HepG2 (cell line): ENCODE measurements around the gene ALK.

Experiments used
- CBX1 ChIP-seq: IDR thresholded peaks from one replicate; pipeline ENCODE4 v1.6.1; 2016; ENCODE audit warnings: antibody characterized with exemption, low read depth
- CREB1 ChIP-seq, 2 experiments: fragments of 450-650 bp in 1 of 2; IDR thresholded peaks; 2 replicates each; pipeline ENCODE4 v1.6.1; 2016 to 2017; ENCODE audit warnings: control low read depth in 1 of 2, mild to moderate bottlenecking in 1 of 2, missing compliant biosample characterization in 1 of 2, missing genetic modification characterization in 1 of 2
- NFIC ChIP-seq: IDR thresholded peaks from 2 replicates; pipeline ENCODE4 v1.6.1; 2012; ENCODE audit warnings: mild to moderate bottlenecking, low read length, inconsistent platforms
- PHF8 ChIP-seq: sonication (generic); formaldehyde crosslinking; IDR thresholded peaks from 2 replicates; pipeline ENCODE4 v1.5.0; 2020; ENCODE audit warnings: missing genetic modification reagents
- RELA ChIP-seq: sonication (generic); formaldehyde crosslinking; IDR thresholded peaks from 2 replicates; pipeline ENCODE4 v1.4.0; 2020; ENCODE audit warnings: missing genetic modification reagents
- TP53 ChIP-seq: sonication (generic); formaldehyde crosslinking; conservative IDR thresholded peaks from 2 replicates; pipeline ENCODE4 v1.4.0; 2020; ENCODE audit warnings: missing genetic modification reagents
- TF ChIP-seq, protein P1 (sequence below): sonication (generic); formaldehyde crosslinking; IDR thresholded peaks from 2 replicates; pipeline ENCODE4 v1.5.0; 2020; ENCODE audit warnings: mild to moderate bottlenecking, missing genetic modification reagents, moderate library complexity
- TF ChIP-seq, protein P2 (sequence below): IDR thresholded peaks from 2 replicates; pipeline ENCODE4 v1.6.1; 2012; ENCODE audit warnings: inconsistent platforms
- TF ChIP-seq, protein P3 (sequence below): sonication (generic); formaldehyde crosslinking; IDR thresholded peaks from 2 replicates; pipeline ENCODE4 v1.5.0; 2020; ENCODE audit warnings: mild to moderate bottlenecking, missing genetic modification reagents
- TF ChIP-seq, protein P4 (sequence below): sonication (generic); formaldehyde crosslinking; IDR thresholded peaks from 2 replicates; pipeline ENCODE4 v1.8.0; 2022; ENCODE audit warnings: mild to moderate bottlenecking, missing genetic modification reagents; ENCODE audit not compliant: insufficient replicate concordance
- TF ChIP-seq, protein P5 (sequence below): sonication (generic); formaldehyde crosslinking; IDR thresholded peaks from 2 replicates; pipeline ENCODE4 v1.4.0; 2020; ENCODE audit warnings: missing genetic modification reagents

DNA sequence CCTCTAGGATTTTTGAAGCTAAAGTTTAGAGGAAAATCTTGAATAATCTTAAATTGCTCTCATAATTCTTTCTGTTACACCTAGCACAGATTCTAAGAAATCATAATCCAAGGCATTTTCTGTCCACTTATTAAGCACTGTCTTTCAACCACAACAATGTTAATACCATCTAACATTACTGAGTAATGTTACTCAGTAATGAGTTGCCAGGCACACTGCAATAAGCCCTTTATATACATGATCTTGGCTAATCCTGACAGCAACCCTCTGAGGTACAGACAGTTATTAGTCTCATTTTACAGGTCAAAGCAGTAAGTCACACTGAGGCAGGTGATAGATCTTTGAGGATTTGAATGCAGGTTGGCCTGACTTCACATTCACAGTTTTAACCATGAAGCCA is 291.9 kb downstream of the ALK start:
- TF ChIP-seq, protein P1, sequence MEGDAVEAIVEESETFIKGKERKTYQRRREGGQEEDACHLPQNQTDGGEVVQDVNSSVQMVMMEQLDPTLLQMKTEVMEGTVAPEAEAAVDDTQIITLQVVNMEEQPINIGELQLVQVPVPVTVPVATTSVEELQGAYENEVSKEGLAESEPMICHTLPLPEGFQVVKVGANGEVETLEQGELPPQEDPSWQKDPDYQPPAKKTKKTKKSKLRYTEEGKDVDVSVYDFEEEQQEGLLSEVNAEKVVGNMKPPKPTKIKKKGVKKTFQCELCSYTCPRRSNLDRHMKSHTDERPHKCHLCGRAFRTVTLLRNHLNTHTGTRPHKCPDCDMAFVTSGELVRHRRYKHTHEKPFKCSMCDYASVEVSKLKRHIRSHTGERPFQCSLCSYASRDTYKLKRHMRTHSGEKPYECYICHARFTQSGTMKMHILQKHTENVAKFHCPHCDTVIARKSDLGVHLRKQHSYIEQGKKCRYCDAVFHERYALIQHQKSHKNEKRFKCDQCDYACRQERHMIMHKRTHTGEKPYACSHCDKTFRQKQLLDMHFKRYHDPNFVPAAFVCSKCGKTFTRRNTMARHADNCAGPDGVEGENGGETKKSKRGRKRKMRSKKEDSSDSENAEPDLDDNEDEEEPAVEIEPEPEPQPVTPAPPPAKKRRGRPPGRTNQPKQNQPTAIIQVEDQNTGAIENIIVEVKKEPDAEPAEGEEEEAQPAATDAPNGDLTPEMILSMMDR (CRISPR knock-in tag): no peak
- no peak for TF ChIP-seq CREB1 (IDR thresholded peaks at IDR 0.05)
- no peak for TF ChIP-seq CREB1 (CRISPR knock-in tag; IDR thresholded peaks at IDR 0.05)
- no peak for TF ChIP-seq PHF8 (CRISPR knock-in tag)
- TF ChIP-seq, protein P2, sequence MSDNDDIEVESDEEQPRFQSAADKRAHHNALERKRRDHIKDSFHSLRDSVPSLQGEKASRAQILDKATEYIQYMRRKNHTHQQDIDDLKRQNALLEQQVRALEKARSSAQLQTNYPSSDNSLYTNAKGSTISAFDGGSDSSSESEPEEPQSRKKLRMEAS: no peak
- TF ChIP-seq, protein P3, sequence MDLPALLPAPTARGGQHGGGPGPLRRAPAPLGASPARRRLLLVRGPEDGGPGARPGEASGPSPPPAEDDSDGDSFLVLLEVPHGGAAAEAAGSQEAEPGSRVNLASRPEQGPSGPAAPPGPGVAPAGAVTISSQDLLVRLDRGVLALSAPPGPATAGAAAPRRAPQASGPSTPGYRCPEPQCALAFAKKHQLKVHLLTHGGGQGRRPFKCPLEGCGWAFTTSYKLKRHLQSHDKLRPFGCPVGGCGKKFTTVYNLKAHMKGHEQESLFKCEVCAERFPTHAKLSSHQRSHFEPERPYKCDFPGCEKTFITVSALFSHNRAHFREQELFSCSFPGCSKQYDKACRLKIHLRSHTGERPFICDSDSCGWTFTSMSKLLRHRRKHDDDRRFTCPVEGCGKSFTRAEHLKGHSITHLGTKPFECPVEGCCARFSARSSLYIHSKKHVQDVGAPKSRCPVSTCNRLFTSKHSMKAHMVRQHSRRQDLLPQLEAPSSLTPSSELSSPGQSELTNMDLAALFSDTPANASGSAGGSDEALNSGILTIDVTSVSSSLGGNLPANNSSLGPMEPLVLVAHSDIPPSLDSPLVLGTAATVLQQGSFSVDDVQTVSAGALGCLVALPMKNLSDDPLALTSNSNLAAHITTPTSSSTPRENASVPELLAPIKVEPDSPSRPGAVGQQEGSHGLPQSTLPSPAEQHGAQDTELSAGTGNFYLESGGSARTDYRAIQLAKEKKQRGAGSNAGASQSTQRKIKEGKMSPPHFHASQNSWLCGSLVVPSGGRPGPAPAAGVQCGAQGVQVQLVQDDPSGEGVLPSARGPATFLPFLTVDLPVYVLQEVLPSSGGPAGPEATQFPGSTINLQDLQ (CRISPR knock-in tag): no peak
- no peak for TF ChIP-seq CBX1
- TF ChIP-seq TP53 (CRISPR knock-in tag): no peak
- no peak for TF ChIP-seq NFIC
- TF ChIP-seq, protein P4, sequence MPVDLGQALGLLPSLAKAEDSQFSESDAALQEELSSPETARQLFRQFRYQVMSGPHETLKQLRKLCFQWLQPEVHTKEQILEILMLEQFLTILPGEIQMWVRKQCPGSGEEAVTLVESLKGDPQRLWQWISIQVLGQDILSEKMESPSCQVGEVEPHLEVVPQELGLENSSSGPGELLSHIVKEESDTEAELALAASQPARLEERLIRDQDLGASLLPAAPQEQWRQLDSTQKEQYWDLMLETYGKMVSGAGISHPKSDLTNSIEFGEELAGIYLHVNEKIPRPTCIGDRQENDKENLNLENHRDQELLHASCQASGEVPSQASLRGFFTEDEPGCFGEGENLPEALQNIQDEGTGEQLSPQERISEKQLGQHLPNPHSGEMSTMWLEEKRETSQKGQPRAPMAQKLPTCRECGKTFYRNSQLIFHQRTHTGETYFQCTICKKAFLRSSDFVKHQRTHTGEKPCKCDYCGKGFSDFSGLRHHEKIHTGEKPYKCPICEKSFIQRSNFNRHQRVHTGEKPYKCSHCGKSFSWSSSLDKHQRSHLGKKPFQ (CRISPR knock-in tag): no peak
- TF ChIP-seq RELA (CRISPR knock-in tag): no peak
- TF ChIP-seq, protein P5, sequence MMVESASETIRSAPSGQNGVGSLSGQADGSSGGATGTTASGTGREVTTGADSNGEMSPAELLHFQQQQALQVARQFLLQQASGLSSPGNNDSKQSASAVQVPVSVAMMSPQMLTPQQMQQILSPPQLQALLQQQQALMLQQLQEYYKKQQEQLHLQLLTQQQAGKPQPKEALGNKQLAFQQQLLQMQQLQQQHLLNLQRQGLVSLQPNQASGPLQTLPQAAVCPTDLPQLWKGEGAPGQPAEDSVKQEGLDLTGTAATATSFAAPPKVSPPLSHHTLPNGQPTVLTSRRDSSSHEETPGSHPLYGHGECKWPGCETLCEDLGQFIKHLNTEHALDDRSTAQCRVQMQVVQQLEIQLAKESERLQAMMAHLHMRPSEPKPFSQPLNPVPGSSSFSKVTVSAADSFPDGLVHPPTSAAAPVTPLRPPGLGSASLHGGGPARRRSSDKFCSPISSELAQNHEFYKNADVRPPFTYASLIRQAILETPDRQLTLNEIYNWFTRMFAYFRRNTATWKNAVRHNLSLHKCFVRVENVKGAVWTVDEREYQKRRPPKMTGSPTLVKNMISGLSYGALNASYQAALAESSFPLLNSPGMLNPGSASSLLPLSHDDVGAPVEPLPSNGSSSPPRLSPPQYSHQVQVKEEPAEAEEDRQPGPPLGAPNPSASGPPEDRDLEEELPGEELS (CRISPR knock-in tag): no peak
